HepG2 (cell line): ENCODE results near the gene EMC9. TPM values are rescaled to one million over a fixed set of nuclear protein-coding genes. Genes with fewer than 3 reads are reported as not detected.
A peak's percentile ranks its signal among the peaks of the same experiment; 100 is the strongest.

Experiments
- AGO2 ChIP-seq: fragments of 200-400 bp; formaldehyde crosslinking; optimal IDR thresholded peaks from 2 replicates; pipeline ENCODE3; 2017; ENCODE audit warnings: mild to moderate bottlenecking, low read depth, low read length, moderate library complexity
- BCLAF1 ChIP-seq: fragments of 450-650 bp; IDR thresholded peaks from 2 replicates; pipeline ENCODE4 v1.6.1; 2017; ENCODE audit warnings: mild to moderate bottlenecking
- BRD4 ChIP-seq: sonication (generic); formaldehyde crosslinking; IDR thresholded peaks from 2 replicates; pipeline ENCODE4 v1.4.0; 2020; ENCODE audit warnings: missing genetic modification reagents
- HNRNPH1 ChIP-seq: fragments of 200-400 bp; formaldehyde crosslinking; optimal IDR thresholded peaks from 2 replicates; pipeline ENCODE3; 2017; ENCODE audit warnings: mild to moderate bottlenecking, low read depth, low read length
- MAZ ChIP-seq, 2 experiments: sonication (generic) in 1 of 2; formaldehyde crosslinking in 1 of 2; IDR thresholded peaks; 2 replicates each; pipeline versions ENCODE4 v1.5.0 to v1.6.1; 2012 to 2020; ENCODE audit warnings: low read depth in 2 of 2, mild to moderate bottlenecking in 2 of 2, borderline replicate concordance in 1 of 2, improper control_type of control experiment in 1 of 2, low read length in 1 of 2, missing genetic modification reagents in 1 of 2, moderate library complexity in 1 of 2
- MTERF4 ChIP-seq: sonication (generic); formaldehyde crosslinking; IDR thresholded peaks from 2 replicates; pipeline ENCODE4 v1.8.0; 2023; ENCODE audit warnings: mild to moderate bottlenecking, missing genetic modification reagents
- PLSCR1 ChIP-seq: sonication (generic); formaldehyde crosslinking; IDR thresholded peaks from 2 replicates; pipeline ENCODE4 v1.5.0; 2020; ENCODE audit warnings: missing genetic modification reagents, mild to moderate bottlenecking, borderline replicate concordance
- PRDM10 ChIP-seq: sonication (generic); formaldehyde crosslinking; IDR thresholded peaks from 2 replicates; pipeline ENCODE4 v1.4.0; 2020; ENCODE audit warnings: low read depth, missing genetic modification reagents
- RBM22 ChIP-seq: fragments of 200-400 bp; formaldehyde crosslinking; optimal IDR thresholded peaks from 2 replicates; pipeline ENCODE3; 2017; ENCODE audit warnings: mild to moderate bottlenecking, low read length, moderate library complexity
- ZBTB38 ChIP-seq: sonication (generic); formaldehyde crosslinking; IDR thresholded peaks from 2 replicates; pipeline ENCODE4 v1.5.1; 2020; ENCODE audit warnings: mild to moderate bottlenecking, missing genetic modification reagents
- ZFP36L2 ChIP-seq: sonication (generic); formaldehyde crosslinking; IDR thresholded peaks from 2 replicates; pipeline ENCODE4 v1.4.0; 2020; ENCODE audit warnings: missing genetic modification reagents
- ZFP82 ChIP-seq: sonication (generic); formaldehyde crosslinking; IDR thresholded peaks from 2 replicates; pipeline ENCODE4 v1.5.1; 2020; ENCODE audit warnings: mild to moderate bottlenecking, missing genetic modification reagents, borderline replicate concordance
- ZNF496 ChIP-seq: sonication (generic); formaldehyde crosslinking; IDR thresholded peaks from 2 replicates; pipeline ENCODE4 v1.8.1; 2023; ENCODE audit warnings: mild to moderate bottlenecking, moderate library complexity, missing genetic modification reagents; ENCODE audit not compliant: insufficient replicate concordance
- ZNF552 ChIP-seq: sonication (generic); formaldehyde crosslinking; IDR thresholded peaks from 2 replicates; pipeline ENCODE4 v1.9.0; 2022; ENCODE audit warnings: missing genetic modification reagents, mild to moderate bottlenecking, borderline replicate concordance
- ZNF777 ChIP-seq: sonication (generic); formaldehyde crosslinking; IDR thresholded peaks from 2 replicates; pipeline ENCODE4 v1.4.0; 2020; ENCODE audit warnings: missing genetic modification reagents
- ZNF841 ChIP-seq: sonication (generic); formaldehyde crosslinking; IDR thresholded peaks from 2 replicates; pipeline ENCODE4 v1.8.1; 2023; ENCODE audit warnings: missing genetic modification reagents, borderline replicate concordance
- polyA plus RNA-seq, 8 experiments: library from polyadenylated mRNA; depleted of rRNA in 3 of 8; stranded (reverse) in 7 of 8; unstranded in 1 of 8; fragments of >200 nt; fragmentation: Illumina TruSeq in 4 of 8; extraction: Trizol in 4 of 8; gene quantifications; 2 replicates each; pipeline versions ENCODE4 v1.2.1 to v1.2.3, GENCODE V29; 2011 to 2016; ENCODE audit warnings: low read depth in 4 of 8, missing spikeins in 1 of 8, mixed read lengths in 1 of 8; ENCODE audit not compliant: insufficient read depth in 1 of 8
- total RNA-seq, 5 experiments: library from RNA; depleted of rRNA; stranded (reverse); fragments of >200 nt; fragmentation: Illumina TruSeq; extraction: Trizol; gene quantifications; 2 replicates each; pipeline ENCODE4 v1.2.3, GENCODE V29; 2016; ENCODE audit warnings: low read depth in 1 of 5

The EMC9 gene
- total and polyA plus RNA-seq, 2 of the 13 experiments (the other 11 are each of a cell fraction or from before 2014, with no cell fraction given) = 60.5 to 78.7 TPM

- TF ChIP-seq ZFP36L2 (CRISPR knock-in tag) (peak; percentile 94), ZNF841 (CRISPR knock-in tag) (no peak), AGO2 (no peak), ZNF496 (CRISPR knock-in tag) (no peak), ZBTB38 (CRISPR knock-in tag) (peak; percentile 95), MTERF4 (no peak), ZFP82 (CRISPR knock-in tag) (no peak), RBM22 (peak; percentile 98), HNRNPH1 (peak; percentile 97), PRDM10 (CRISPR knock-in tag) (peak; percentile 78; the same call in 1 of the 2 replicates), ZNF552 (CRISPR knock-in tag) (peak; percentile 94), ZNF777 (CRISPR knock-in tag) (peak; percentile 45; the same call in 1 of the 2 replicates), BCLAF1 (no peak), BRD4 (peak; percentile 99), PLSCR1 (CRISPR knock-in tag) (no peak), MAZ (IDR thresholded peaks at IDR 0.05; ENCODE audit: borderline replicate concordance, low read depth, low read length) (peak; percentile 99), MAZ (CRISPR knock-in tag; IDR thresholded peaks at IDR 0.05; ENCODE audit: low read depth) (peak; percentile 99)
Observed at GRCh38 chr14:24095271-24096068, 45.9 kb downstream of the EMC9 start (continued).
